GM18511 (cell line): ENCODE measurements around the gene TES.
"Not testable (repeated sequence)": the region's sequence is repeated elsewhere in the genome, so short reads cannot be mapped to it uniquely, and the experiment has no call there.

ENCODE experiments used
- ATAC-seq: cut with Tn5 transposase; IDR thresholded peaks from one replicate; pipeline ENCODE4 v1.9.1; 2021; ENCODE audit warnings: mild to moderate bottlenecking, moderate library complexity; ENCODE audit not compliant: unreplicated experiment

TES gene

DNA sequence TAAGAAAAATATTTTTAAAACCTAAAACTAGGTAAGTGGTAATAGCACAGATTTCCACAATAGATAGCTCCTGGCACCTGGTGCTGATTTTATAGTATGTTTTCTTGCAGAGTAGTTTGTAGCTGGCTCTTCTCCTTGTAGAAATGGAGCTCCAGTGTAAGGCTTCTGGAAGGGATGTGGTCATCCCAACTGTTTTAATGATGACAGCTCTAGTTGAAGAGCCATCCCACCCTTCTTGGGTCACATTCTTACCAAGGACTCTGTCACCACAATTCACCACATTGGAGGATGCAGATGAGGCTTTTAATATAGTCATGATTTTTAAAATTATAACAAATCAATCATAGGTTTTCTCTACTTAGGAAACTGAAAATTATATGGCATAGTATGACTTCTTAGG is 31.0 kb downstream of the TES start:
- ATAC-seq, result no peak

DNA sequence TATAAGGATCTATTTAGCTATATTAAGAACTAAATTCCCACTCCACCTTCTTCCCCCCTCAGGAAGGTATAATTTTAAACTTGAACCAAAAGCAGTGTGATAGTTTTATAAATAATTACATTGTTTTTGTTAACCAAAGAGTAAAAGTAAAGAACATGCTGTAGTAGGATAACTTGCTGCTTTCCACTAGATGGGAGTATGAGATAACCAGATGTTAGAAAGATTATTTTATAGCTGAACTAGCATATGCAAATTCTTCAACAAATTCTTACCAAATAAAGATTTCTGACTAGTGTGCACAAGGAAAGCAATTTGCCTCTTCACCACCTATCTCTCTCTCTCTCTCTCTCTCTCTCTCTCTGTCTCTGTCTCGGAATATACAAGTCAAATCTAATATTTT is 31.8 kb downstream of the TES start:
- no peak for ATAC-seq

DNA sequence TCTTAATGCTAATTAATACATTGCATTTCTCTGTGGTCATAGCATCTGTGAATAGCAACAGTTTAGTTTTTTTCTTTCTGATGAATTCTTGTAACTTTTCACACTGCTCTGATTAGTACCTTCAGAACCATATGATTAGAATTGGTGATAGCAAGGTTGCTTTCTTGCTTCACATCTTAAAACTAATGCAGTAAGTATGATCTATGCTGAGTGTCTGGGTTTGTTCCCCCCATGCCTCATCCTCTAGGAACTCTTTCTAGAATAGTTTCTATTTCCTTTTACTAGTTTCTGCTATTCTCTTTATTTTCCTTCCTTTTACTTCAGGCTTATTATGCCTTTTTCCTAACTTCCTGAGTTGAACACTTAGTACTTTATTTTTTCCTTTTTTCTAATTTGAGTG is 32.4 kb downstream of the TES start:
- ATAC-seq, result no peak

DNA sequence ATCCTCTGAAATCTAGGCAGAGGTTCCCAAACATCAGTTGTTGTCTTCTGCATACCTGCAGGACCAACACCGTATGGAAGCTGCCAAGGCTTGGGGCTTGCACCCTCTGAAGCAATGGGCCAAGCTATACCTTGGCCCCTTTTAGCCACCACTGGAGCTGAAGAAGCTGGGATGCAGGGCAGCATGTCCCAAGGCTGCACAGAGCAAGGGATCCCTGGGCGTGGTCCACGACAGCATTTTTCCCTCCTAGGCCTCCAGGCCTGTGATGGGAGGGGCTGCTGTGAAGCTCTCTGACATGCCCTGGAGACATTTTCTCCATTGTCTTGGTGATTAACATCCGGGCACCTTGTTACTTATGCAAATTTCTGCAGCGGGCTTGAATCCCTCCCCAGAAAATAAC is 34.5 kb downstream of the TES start:
- ATAC-seq, result not testable (repeated sequence)

DNA sequence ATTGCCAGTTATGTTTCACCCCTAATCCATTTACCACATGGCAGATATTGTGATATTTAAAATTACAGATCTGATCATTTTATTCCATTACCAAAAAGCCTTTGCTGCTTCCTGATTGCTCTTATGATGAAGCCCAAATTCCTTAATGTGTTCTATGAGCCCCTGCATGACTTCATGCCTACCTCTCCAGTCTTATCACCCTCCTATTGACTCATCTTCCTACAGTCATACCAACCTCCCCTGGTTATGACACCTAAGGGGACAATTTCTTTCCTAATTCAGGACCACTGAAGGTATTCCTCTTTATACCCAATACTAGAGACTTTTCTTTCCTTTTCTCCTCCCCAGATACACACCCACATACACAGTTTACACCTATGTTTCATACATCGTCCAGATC is 36.0 kb downstream of the TES start:
- ATAC-seq, result no peak

DNA sequence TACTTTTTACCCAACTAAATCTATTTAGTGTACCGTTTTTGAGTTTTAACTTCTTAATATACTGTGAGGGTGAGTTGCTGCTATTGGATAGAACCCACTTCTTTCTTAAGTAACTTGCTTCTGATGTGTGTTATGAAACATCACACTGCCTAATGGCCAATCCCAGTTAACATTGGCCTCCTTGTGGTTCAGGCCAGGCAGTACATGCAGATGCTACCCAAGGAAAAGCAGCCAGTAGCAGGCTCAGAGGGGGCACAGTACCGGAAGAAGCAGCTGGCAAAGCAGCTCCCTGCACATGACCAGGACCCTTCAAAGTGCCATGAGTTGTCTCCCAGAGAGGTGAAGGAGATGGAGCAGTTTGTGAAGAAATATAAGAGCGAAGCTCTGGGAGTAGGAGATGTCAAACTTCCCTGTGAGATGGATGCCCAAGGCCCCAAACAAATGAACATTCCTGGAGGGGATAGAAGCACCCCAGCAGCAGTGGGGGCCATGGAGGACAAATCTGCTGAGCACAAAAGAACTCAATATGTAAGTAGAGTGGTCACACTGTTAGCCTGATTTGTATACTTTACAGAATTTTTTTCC is 39.7 kb downstream of the TES start:
- ATAC-seq, result peak; percentile 69

DNA sequence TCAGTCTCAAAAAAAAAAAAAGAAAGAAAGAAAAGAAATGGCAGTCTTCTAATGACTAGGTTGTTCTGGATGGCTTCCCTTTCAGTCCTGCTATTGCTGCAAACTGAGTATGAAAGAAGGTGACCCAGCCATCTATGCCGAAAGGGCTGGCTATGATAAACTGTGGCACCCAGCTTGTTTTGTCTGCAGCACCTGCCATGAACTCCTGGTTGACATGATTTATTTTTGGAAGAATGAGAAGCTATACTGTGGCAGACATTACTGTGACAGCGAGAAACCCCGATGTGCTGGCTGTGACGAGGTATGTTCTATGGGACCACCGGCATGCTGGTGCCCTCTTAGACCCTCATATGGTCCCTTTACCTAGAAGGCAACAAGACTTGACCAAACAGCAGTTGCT is 41.3 kb downstream of the TES start:
- no peak for ATAC-seq

DNA sequence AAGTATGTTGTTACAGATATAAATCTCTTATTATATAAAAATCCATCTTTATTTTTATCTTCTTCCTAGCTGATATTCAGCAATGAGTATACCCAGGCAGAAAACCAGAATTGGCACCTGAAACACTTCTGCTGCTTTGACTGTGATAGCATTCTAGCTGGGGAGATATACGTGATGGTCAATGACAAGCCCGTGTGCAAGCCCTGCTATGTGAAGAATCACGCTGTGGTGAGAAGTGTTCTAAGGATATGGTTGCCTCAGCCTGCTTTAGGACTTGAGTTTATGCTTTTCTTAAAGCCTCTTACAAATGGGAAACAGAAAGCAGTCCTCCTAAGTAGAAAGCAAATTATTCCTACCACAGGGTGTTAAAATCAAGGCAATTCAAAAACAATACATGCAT is 41.9 kb downstream of the TES start:
- no peak for ATAC-seq

DNA sequence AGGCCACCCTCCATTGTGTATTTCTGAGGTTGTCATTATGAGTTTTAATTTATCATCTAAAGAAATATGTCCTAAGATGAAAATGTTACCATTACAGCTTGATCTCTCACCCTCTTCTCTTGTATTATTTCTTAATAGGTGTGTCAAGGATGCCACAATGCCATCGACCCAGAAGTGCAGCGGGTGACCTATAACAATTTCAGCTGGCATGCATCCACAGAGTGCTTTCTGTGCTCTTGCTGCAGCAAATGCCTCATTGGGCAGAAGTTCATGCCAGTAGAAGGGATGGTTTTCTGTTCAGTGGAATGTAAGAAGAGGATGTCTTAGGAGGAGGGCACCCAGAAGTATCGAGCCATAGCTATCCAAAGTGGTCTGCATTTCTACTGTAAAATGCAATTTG is 46.8 kb downstream of the TES start:
- ATAC-seq, result no peak

DNA sequence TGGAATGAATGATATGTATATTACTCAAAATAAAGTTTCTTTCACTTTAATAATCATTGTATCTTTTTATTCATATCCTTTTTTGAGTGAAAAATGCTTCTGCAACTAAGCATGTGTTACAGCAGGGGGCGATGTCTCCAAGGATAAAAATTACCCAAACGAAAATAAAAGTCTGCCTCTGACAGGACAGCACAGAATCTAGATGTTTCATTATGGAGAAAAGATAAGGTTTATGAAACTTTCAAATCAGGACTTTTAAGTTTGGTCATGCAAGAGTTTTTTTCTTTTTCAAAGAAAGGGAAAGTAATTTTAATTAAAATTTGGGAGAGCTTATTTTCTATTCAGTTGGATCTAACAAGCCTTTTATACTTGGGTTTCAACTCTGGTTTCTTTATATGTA is 48.4 kb downstream of the TES start:
- ATAC-seq, result peak; percentile 63

DNA sequence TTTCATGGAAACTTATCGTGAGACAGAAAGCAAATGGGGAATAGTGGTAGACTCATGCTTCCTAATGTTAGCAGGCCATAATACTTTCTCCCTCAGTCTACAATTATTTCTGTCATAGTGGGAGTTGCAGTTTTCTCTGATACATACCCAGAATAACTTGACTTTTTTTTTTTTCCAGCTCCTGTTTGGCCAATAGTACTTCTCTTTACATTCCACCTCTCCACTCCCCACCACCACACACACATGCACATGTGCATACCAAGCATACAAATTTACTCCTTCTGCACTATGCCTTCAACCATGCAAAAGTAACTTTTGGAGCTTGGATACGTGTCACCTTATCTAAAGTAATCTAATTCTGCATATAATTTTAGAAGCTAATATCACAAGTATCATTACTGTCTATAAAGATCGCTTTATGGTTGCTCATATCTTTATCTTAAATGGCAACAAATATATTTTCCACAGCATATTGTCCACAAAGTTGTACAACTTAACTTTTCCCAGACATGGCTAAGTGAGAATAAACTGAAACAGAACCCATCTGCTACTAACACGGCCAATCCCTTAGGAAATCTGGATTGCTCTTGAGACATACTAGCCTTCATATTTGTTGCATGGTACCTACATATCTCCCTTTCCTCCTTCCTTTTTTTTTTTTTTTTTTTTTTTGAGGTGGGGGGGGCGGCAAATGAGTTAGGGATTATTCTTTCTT is 49.0 kb downstream of the TES start:
- no peak for ATAC-seq

DNA sequence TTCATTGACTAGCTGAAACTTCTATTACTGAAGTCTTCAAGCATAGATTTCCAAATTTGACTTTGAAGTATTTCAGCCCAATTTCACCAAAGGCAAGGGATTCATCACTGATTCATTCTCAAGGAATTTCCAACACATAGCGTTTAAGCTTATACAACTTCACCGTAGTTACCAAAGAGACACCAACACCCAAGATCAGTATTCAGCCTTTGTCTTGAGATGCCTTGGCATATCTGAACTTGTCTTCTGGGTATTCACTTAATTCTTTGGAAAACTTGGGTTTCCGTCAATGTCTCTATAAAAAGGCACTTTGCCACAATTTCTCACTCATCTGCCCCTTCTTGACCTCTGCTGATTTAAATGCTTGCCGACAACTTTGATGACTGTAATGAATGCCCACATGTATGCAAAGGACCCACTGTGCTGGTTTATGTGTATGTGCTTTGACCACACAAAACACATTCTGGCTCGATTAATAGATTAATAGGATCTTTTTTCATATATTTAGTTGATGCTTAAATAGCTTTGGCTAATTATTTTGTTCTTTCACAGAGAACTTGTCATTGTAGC is 49.6 kb downstream of the TES start:
- ATAC-seq, result no peak

DNA sequence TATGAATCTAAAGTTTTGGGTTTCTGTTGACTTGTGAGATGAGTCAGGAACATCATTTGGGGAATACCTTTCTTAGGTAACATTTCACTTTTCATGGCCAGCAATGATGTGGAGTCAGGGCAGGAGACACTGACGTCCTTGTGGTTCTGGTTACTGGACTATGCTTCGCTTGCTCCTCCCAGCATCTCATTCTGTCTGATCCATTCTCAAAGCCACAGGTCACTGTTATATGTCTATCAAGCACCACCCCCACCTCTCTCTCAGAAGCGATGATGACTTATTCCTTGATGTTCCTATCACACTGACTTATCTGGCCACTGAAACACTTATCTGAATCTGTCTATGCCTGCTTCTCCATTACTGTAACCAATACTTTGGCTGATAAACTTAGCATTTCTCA is 51.6 kb downstream of the TES start:
- no peak for ATAC-seq

DNA sequence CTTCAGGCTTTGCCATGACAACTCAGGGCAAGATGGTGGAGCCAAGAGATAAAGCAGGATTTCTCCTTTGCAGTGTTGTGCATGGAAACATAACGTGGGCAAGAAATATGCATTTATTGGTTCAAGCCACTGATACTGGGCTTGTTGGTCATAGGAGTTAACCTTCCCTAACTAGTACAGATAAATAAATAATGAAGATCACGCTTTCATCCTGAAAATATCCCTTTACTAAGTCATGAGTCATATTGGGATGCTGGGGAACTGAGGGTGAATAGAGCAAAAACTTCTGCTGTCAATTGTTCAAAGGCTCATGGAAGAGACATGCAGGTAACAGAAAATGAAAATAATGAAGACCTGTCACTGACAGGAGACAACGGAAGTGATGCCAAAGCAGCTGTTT is 55.5 kb downstream of the TES start:
- ATAC-seq, result no peak

DNA sequence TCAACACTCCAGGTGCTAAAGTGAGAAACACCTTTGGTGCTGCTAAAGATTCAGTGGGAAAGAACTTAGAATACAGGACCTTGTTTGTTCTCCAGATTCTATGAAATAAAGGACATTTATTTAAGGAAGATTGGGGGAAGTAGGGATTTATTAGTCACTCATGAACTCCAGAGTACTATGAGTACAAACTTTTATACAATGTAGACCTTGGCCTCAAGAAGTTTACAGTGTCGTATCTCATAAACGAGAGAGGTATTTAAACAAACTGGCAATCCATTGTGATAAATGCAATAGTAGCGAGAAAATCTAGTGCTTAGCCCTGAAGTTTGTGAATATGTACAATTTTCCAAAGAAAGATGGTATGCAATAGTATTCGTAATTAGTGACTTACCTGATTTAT is 59.1 kb downstream of the TES start:
- no peak for ATAC-seq

DNA sequence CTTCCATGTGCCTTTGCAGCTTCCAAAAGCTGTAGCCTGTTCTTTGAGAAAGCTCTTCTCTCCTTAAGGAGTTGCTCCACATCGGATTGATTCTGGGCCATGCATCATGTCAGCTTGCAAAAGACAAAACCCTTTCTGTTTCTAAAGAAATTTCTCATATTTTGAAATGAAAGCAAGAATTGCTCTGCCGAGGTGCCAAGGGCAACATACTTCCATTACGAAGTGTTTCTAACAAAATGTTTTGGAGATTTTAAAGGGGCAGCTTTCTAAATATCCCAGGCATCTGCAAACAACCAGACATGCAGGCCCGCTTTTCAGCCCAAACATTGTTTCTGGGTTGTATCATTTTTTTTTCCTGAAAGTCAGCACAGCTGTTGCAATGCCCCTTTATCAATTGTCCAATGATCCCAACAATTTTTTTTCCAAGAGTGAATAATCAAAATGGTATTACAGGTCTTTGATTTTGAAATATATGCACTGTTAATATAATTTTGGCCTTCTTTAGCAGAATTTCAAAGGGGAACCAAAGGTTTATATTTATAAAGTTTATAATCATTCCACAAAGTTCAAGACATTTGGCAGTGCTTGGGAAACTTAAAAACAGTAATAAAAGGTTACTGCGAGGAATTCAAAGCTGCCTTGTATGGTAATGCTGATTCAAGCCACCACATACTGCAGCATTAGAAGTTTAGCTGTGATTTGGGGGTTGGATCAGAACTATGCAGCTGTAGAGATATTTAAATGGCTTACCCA is 61.0 kb downstream of the TES start:
- ATAC-seq, result no peak

DNA sequence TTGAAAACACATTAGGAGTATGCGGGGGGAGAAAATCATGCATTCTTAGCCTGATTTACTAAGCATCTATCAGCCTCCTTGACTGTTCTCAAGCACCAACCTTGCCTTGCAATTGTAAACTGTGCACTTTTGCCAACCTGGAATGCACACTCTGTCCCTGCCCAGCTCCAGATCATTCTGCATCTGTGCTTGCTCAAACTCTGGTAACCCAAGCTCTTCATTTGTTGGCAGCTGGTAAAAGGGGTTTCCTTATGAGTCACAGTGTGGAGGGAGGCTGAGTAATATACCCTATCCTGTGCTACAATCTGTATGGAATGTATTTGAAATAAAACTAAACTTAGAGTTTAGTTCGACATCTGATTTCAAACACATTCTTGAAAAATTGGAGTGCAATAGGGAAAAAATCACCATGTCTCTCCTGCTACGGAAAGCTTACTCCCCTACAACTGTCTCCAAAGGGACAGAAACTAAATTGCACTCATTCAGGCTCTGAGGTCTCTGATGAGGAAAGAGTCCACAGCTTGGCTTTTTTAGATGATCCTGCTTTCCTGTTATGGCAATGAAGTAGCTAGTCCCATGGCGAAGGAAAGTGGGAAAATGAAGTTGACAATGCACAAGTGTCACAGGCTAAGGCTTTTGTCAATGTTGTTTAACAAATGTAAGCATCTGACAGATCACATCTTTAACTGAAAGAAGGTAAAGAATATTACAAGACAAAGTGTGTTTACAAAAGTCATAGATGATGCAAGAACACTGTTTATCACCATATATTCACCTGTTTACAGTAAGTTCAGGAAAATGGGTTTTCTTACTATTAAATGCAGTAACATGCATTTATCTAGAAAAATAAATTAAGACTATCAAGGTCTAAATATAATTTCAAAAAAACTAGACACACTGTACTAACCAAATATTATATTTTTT is 61.9 kb downstream of the TES start:
- ATAC-seq, result peak; percentile 62

DNA sequence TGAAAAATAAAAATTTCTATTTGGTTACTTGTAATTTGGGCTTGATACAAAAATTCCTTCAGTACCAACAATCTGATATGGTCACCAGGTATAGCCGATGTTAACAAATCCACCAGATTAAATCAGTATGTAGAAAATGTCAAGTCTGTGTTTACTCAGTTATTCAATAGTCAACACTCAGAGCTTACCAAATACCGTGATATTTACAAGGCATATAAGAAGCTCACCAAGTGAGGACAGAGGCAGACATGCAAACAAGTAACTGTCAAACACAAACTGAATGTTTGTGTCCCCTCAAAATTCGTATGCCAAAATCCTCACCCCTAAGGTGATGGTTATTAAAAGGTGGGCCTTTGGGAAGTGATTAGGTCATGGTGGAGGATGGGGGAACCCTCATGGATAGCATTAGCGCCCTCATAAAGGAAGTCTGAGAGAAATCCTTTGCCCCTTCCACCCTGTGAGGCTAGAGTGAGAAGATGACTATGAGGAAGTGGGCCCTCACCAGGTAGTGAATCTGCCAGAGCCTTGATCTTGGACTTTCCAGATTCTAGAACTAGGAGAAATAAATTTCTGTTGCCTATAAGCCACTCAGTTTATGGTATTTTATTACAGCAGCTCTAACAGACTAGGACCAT is 63.1 kb downstream of the TES start:
- no peak for ATAC-seq

DNA sequence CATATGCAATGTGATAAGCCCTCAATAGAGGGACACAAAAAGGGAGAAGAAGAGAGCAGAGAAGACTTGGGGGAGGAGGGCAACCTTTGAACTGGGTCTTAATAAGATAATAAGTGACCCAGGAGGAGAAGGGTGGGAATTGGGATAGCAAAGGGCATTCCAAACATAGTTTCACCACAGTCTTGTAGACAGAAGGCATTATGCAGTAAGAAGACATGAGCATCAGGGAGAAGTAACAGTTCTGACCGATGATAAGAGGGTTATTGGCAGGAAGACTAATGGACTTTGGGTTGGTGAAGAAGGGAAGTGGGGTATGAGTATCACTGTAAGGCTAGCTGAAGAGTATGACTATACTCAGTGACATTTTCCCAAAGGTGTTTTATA is 63.6 kb downstream of the TES start:
- no peak for ATAC-seq

DNA sequence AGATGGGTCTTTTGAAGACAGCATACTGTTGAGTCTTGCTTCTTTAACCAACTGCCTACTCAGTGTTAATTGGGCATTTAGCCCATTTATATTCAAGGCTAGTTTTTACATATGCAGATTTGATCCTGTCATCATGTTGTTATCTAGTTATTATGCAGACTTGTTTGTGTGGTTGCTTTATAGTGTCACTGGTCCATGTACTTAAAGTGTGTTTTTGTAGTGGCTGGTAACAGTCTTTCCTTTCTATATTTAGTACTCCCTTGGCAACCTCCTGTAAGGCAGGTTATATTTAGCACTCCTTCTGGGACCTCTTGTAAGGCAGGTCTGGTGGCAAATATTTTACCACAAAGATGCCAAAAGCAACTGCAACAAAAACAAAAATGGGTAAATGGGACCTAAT is 66.7 kb downstream of the TES start:
- no peak for ATAC-seq

DNA sequence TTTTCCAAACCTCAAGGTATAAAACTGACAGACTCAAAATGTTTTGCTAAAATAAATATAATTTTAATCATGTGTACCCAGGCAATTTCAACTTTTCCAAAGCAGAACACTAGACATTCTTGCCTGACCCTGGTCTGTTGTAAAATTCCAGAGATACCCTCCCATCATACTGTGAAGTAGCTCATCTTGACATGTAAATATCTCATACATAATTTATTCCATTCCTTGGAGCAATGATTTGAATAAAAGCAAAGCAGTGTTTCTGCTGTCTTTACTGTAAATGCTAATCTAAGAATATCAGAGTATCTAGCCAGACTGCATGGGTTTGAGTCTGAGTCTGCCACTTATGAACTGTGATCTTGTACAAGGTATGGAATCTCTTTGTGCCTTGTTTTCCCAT is 68.9 kb downstream of the TES start:
- ATAC-seq, result no peak
